GM18858 (cell line): Measurements from ENCODE around the gene RPF1.
A peak's percentile ranks its signal among the peaks of the same experiment; 100 is the strongest.
"Not testable (repeated sequence)": the region's sequence is repeated elsewhere in the genome, so short reads cannot be mapped to it uniquely, and the experiment has no call there.

ENCODE experiments used
- ATAC-seq: cut with Tn5 transposase; IDR thresholded peaks from one replicate; pipeline ENCODE4 v1.9.1; 2021; ENCODE audit not compliant: unreplicated experiment

RPF1 gene

DNA sequence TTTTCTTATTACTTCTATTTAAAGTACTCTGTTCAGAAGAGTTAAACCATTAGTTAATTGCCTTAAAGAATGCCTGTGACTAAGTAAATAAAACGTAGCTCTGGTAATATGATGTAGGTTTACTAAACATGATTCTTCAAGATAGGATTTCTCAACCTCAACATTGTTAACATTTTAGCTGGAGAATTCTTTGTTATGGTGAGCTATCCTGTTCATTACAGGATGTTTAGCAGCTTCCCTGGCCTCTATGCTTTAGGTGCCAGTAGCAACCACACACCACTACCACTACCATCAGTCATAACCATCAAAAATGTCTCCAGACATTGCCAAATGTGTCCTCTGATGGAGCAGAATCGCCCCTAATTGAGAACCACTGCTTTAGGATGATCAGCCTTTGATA lies 10.7 kb downstream of the RPF1 start:
- no peak for ATAC-seq

DNA sequence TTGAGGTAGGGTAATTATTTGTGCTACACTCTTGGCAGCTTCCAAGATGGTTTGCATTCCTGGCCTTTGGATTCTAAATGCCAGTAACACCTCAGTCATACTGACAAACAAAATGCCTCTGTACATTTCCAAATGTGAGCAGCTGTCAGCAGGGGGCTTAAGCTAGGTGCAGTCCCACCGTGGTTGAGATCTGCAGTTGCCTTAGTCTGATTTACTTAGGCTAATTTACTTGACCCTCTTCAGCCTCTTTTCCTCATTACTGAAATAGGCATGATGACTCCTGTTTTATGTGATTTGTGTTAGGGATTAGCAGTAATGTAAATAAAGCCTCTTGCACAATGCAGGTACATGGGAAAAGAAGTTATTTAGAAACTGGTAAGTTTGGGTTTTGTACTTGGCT lies 13.7 kb downstream of the RPF1 start:
- ATAC-seq: no peak

DNA sequence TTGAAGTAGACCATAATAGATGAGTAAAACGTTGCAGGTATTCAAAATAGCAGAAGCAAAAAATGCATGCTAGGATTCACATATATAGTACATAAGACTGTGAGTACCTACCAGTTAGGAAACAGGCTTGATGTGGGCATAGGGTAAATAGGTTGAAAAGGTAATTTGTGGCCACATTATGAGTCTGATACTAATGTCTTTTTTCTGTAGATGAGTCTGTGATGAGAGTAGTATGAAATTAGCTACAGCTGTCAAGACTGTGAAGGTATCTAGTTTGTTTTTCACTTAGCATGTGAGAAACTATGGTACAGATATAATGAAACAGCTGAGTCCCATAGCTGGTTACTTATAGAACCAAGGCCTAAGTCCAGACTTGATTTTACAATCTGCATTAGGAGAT lies 14.7 kb downstream of the RPF1 start:
- no peak for ATAC-seq

GRCh38 chr1:84496498-84496897 lies 17.4 kb downstream of the RPF1 start:
- ATAC-seq: no peak

DNA sequence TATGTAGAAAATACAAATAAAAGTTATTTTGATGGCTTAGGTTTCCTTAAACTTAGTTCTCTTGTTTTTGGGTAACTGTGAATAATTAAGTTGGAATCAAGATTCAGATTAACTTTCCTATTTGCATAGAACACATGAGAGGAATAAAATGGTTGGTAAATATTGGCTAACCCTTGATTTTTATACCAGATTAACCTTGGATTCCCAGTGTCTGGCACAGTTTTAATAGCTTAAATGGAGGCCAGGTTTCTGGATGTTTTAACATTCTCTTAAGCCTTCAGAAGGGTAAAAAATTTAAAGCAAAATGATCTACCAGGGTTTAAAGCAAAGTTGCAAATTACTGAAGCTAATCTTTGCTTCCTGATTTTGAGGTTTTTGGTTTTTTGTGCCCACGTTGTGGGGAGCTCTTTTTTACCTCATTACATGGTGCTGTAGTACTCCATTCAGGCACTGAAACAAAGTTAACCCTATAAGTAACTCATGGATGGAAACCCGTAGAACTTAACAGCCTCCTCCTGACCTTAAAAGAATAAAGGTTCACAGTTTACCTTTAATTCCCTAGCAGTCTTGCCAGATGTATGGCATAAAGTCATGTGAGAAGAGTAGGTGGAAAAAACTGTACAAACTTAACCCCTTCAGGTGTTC lies 18.7 kb downstream of the RPF1 start:
- no peak for ATAC-seq

- no peak for ATAC-seq
These were observed 23.9 kb downstream of the RPF1 start for GRCh38 chr1:84502927-84503326.

- no peak for ATAC-seq
These were observed 25.8 kb downstream of the RPF1 start for GRCh38 chr1:84504580-84505492.

DNA sequence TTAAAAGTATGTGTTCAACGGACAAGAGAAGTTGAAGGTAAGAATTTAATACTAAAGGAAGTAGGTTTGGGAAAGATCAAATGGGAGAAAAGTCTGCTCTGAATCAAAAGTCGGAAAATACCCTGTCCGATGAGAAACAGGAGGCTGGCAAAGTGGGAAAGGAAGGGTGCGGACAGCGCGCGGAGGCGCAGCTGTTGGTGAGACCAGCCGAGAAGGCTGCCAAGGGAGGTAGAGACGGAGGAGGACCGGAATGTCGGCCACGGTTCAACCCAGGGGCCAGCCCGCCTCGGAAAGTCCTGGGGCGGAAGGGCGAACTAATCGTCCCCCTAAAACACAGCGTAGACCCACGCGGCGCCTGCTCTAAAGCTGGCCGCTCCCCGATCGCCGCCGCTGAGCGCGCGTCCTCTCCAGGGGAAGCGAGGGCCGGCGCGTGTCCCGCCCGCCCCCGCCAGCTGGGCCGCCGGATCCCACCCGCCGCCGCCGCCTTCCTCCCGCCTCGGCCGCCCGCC lies 26.5 kb downstream of the RPF1 start:
- ATAC-seq: peak; percentile 10

DNA sequence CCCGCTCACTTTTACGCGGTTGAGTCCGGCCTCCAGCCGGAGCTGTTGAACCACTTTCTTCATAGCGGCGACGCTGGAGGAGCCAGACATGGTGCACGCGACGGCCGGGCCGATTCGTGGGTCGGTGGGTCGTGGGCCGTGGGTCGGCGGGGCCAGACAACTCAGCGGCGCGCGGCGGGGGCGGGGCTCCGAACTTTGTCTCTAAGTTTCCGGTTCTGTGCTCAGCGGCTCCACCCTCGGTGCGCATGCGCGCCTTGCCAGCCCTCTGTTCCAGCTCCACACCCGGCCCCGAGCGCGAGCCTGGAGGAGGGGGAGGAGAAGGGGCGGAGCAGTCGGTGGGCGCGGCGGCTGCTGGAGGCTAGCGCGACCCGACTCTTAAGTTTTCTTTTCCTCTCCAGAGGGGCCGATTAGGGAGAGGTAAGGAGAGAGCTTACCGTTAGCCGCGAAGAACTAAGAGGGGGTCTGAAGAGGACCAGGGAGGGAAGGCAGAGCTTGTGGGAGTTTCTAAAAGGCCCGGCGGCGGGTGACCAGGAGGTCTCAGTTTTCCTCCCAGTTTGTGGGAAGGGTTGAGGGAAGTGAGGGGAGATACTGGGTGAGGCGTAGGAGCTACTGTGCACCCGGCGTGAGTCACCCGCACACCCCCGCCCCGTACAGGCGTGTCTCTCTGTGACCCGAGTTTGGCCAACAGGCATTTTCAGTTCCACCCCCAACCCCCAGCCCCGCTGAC lies 27.1 kb downstream of the RPF1 start, which contains the start of the genes GNG5 and SPATA1:
Gene GNG5, minus strand, starts transcription at position 580 of the 727 bp plus-strand sequence. Its CDS starts 490 bp downstream, at position 90.
Gene SPATA1, plus strand, starts transcription at position 385 of the 727 bp plus-strand sequence. CDS start 9,974 bp downstream, outside the sequence.
- peak; percentile 64 for ATAC-seq

DNA sequence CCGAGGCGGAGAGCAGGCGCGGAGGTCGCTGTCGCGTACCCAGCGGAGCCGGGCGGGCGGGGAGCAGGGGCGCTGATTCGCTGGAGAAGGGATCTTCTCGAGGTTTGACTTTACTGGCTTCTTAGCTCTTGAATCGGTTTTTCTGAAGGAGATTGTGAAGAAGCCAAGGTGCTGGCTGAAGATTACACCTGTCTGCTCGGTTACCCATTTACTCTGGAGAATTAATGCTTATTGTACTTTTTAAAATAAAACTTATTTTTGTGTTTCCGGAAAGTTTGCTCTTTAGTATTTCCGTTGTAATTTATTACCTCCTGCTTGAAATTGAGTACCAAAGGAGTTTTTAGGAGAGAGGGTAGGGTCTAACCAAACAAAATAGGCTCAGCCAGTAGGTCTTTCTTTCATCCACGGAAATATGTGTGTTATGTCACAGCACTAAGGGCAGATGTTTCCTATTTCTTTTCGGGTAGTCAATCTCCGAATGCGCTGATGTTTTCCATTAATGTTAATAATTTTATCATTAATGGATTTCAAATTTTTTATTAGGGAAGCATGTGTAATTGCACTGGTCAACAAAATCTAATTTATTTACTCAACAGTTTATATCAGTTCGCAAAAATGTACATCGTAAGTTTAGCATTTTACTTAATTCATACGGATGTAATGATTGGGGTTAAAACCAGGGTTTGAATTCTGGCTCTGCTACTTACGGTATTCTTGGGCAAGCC lies 27.8 kb downstream of the RPF1 start:
- no peak for ATAC-seq

DNA sequence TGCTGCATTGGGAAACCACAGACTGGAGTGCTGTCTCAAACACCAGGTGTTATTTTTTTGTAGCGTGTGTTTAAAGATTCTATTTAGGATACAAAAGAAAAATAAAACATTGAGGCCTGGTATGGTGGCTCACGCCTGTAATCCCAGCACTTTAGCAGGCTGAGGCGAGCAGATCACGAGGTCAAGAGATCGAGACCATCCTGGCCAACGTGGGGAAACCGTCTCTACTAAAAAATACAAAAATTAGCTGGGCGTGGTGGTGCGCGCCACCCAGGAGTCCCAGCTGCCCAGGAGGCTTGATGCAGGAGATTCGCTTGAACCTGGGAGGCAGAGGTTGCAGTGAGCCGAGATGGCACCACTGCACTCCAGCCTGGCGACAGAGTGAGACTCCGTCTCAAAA lies 28.8 kb downstream of the RPF1 start:
- not testable (repeated sequence) for ATAC-seq

DNA sequence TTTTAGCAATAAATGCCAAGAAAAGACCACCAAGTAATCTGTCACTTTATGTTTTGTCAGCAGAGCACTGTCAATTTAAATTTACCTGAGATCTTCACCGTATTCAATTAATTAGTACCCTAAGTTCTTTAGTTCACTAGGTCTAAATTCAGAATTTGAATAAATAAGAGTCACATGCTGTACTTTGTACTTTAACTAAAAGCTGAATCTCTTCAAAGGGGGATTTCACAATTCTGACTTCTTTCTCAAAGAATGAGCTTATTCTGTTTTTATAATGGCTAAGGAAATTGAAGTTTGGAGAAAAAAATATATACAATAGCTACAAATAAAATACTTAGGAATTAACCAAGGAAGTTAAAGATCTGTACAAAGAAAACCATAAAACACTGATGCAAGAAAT lies 29.4 kb downstream of the RPF1 start:
- no peak for ATAC-seq

DNA sequence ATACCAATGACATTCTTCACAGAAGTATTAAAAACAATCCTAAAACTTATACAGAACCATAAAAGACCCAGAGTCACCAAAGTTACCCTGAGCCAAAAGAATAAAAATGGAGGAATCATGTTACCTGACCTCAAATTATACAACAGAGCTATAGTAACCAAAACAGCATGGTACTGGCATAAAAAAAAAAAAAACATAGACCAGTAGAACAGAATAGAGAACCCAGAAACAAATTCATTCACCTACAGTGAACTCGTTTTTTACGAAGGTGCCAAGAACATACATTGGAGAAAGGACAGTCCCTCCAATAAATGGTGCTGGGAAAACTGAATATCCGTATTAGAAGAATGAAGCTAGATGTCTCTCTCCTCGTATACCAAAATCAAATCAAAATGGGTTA lies 30.0 kb downstream of the RPF1 start:
- no peak for ATAC-seq

DNA sequence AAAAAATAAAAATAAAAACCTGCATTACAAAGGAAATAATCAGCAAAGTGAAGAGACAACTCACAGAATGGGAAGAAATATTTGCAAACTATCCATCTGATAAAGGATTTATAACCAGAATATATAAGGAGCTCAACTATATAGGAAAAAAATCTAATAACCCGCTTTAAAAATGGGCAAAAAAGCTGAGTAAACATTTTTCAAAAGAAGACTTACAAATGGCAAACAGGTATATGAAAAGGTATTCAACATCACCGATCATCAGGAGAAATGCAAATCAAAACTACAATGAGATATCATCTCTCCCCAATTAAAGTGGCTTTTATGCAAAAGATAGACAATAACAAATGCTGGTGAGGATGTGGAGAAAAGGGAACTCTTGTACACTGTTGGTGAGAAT lies 31.1 kb downstream of the RPF1 start:
- ATAC-seq: no peak

DNA sequence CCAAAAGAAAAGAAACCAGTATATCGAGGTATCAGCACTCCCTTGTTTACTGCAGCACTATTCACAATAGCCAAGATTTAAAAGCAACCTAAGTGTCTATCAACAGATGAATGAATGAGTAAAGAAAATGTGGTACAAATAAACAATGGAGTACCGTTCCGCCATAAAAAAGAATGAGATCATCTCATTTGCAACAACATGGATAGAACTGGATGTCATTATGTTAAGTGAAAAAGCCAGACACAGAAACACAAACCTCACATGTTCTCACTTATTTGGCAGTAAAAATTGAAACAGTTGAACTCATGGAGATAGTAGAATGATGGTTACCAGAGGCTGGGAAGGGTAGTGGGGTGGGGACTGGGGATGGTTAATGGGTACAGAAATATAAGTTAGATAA lies 31.6 kb downstream of the RPF1 start:
- ATAC-seq: no peak

DNA sequence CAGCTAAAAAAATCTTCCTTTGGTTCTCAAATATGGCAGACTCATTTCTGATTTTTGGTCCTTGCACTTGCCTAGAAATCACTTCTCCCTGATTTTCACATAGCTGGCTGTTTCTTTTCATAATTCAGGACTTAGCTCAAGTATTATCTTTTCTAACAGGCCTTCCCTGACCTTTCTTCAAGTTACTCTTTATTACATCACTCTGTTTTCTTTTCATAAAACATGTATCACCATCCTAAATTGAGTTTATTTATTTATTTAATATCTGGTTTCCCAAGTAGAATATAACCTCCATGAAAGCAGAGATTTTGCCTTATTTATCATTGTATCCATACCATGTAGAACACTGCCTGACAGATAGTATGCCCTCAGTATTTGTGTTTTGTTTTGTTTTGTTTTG lies 45.5 kb downstream of the RPF1 start:
- ATAC-seq: no peak

- no peak for ATAC-seq
These were observed 46.7 kb downstream of the RPF1 start for GRCh38 chr1:84525779-84526178.

GRCh38 chr1:84538599-84538998 lies 59.5 kb downstream of the RPF1 start:
- no peak for ATAC-seq

- ATAC-seq: no peak
These were observed 60.9 kb downstream of the RPF1 start for GRCh38 chr1:84539972-84540371.

DNA sequence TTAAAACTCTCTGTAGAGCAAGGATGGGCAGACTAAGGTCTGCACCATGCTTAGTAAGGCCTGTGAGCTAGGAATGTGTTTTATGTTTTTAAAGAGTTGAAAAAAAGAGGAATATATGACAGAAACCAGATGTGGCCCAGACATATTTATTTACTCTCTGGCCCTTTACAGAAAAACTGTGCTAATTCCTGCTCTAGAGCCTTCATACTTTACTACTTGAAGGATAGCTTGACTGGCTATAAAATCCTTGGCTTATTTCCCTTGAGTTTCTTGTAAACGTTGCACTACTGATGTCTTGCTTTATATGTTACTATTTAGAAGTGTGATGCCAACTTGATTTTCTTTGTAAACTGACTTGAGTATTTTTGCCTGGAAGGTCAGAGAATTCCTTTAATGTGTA lies 61.7 kb downstream of the RPF1 start:
- ATAC-seq: no peak

DNA sequence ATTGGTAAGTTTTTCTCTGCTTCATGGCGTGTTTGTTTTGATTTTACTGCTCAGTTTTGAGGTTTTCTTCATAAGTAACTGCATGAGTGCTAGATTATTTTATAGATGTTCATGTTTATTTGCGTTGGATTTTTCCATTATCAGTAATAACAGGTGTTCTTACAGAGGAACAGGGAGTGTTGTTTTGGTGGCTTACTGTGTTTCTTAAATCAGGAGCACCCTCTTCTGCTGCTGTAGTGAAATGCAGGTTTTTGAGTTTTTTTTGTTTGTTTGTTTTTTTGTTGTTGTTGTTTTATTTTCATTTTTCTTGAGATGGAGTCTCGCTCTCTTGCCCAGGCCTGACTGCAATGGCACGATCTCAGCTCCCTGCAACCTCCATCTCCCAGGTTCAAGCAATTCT lies 62.6 kb downstream of the RPF1 start:
- ATAC-seq: no peak
